ENCODE results near the gene PCYT2.

PCYT2 gene

DNA sequence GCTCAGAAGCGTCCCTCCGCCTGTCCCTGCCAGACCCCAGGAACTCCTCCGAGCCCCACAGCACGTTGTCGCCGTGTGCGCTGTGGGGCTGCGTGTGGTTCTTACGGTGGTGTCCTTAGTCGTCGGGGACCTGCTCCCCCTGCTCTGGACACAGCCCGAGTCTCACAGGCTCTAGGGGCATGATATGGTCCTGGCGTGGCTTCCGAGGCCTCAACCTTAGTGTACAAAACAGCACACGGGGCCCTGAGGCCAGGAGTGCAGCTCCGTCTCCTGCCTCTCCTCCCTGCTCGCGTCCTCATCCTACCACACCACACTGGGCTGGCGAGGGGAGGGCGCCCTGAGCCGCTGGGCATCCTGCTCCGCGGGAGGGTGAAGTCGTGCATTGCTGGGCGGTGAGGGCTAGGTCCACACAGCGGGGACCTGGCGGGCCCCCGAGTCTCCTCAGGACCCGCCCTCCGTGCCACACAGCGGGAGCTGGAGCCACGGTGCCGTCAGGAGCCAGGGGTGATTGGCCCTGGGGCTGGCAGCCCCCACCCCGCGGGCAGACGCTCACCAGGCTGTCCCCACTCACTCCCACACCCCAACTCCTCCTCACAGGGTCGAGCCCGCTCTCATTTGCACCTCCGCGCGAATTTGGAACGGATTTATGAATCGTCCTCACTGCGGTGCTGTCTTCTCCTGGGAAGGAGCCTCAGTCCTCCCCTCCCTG lies 17.5 kb upstream of the PCYT2 start:
- DNase-seq: no peak
- H3K27me3 ChIP-seq (replicated peaks): no peaks in the 10 kb centered on the region
- H3K36me3 ChIP-seq (replicated peaks): no peaks in the 10 kb centered on the region
- in situ Hi-C loops (cut with HindIII; ENCODE audit: low pct_ligation_motif_present, low sequenced_read_pairs): no loop called here
- no peak for TF ChIP-seq CTCF (IDR thresholded peaks at IDR 0.05; ENCODE audit: low read depth, low read length, missing control alignments)
- H3K4me3 ChIP-seq (ENCODE audit: low read depth, low read length): peak overlapping the region; percentile 79
- H3K27ac ChIP-seq: no peak overlapping the region

DNA sequence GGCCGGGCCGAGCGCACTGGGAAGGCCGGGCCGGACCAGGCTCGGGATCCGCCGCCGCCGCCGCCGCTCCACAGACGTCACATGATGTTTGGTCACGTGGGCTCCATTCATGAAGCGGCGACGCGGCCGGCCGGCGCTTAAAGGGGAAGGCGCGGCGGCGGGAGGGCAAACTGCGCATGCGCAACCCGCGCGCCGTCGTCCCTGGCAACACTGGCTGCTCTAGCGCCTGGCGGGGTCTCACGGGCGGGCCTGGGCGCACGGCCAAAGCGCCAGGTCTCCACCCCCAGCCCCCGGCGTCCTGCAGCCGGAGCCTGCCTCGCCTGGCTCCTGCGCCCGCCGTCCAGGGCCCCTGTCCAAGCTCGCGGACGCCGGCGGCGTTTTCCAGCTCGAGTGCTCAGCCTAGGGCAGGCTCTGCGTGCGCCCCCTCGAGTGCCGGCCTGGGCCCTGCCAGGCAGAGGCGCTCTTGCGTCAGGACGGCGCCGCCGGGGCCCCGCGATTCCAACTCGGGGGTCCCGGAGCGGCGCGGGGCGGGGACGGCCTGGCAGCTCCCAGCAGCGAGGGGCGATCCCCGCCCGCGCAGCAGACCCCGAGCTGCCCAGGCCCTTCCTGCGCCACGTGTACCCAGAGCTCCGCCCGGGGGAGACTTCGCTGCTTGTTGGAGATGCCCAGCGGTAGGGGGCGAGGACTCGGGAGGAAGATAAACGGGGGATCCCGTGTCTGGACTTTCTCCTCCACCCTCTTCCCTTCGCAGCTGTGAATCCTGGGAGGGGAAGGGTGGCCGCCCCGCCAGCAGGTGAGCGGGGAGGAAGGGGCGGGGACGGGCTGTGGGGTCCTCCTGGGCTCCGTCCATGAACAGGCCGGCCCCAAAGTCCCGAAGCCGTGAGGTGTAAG lies 16.7 kb upstream of the PCYT2 start, which contains the start of gene MAFG:
MAFG (minus strand) TSS at position 83 of the 891 bp plus-strand sequence. CDS start 4,550 bp downstream, outside the sequence.
- no peaks in the 10 kb centered on the region for H3K36me3 ChIP-seq (replicated peaks)

GRCh38 chr17:81927152-81927652 lies 16.0 kb upstream of the PCYT2 start:
- Histone ChIP-seq H3K27ac (peak overlapping the region; percentile 90), H3K36me3 (replicated peaks) (peaks cover 3% of the 10 kb centered on the region), H3K27me3 (replicated peaks) (no peaks in the 10 kb centered on the region), H3K4me3 (ENCODE audit: low read depth, low read length) (peak overlapping the region; percentile 79)
- in situ Hi-C loops (cut with HindIII; ENCODE audit: low pct_ligation_motif_present, low sequenced_read_pairs): no loop called here
- no peak for DNase-seq
- TF ChIP-seq CTCF (IDR thresholded peaks at IDR 0.05; ENCODE audit: low read depth, low read length, missing control alignments): no peak

More for the DNA sequence above, 16.7 kb upstream of the PCYT2 start, which contains the start of gene MAFG:
- DNase-seq: peak; percentile 85
- TF ChIP-seq CTCF (IDR thresholded peaks at IDR 0.05; ENCODE audit: low read depth, low read length, missing control alignments): peak; percentile 37
- in situ Hi-C loops (cut with HindIII; ENCODE audit: low pct_ligation_motif_present, low sequenced_read_pairs): no loop called here
- Histone ChIP-seq H3K27ac (peak within 1 kb of the TSS; percentile 90), H3K4me3 (ENCODE audit: low read depth, low read length) (peak within 1 kb of the TSS; percentile 79), H3K27me3 (replicated peaks) (no peaks in the 10 kb centered on the region)

DNA sequence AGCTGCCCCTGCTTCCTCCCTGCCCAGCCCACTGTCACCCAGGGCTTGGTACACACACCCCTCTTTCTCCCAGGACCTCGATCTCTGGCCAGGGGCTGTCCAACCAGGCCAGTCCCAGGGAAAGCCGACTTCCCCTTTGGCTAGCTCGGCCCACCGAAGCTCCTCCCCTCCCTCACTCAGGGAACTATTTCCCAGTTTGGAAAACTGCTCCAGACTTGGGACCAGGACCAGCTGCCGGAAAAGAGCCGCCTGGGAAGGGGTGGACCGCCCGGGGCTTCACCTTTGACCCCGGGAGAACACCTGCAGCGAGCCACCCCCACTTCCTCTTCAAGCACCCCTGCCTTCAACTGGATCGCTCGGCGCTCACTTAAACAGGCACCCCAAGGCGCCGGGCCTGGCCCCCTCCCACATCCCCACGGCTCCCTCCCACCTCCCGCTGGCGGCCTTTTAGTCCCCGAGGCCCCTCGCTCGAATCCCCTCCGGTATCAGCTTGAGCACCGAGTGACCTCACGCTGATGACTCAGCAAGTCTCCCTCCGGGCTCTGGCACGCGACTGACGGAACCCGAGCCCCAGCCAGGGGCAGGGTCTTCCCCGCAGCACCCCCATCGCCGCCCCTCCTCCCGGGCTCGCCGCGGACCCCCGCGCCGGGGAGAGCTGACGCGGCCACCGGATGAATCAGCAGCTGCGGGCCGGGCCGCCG lies 15.4 kb upstream of the PCYT2 start:
- in situ Hi-C loops (cut with HindIII; ENCODE audit: low pct_ligation_motif_present, low sequenced_read_pairs): no loop called here
- peak overlapping the region; percentile 79 for H3K4me3 ChIP-seq (ENCODE audit: low read depth, low read length)
- H3K36me3 ChIP-seq (replicated peaks): peaks cover 8% of the 10 kb centered on the region
- peak overlapping the region; percentile 90 for H3K27ac ChIP-seq
- DNase-seq: peak; percentile 53
- H3K27me3 ChIP-seq (replicated peaks): no peaks in the 10 kb centered on the region
- no peak for TF ChIP-seq CTCF (IDR thresholded peaks at IDR 0.05; ENCODE audit: low read depth, low read length, missing control alignments)

DNA sequence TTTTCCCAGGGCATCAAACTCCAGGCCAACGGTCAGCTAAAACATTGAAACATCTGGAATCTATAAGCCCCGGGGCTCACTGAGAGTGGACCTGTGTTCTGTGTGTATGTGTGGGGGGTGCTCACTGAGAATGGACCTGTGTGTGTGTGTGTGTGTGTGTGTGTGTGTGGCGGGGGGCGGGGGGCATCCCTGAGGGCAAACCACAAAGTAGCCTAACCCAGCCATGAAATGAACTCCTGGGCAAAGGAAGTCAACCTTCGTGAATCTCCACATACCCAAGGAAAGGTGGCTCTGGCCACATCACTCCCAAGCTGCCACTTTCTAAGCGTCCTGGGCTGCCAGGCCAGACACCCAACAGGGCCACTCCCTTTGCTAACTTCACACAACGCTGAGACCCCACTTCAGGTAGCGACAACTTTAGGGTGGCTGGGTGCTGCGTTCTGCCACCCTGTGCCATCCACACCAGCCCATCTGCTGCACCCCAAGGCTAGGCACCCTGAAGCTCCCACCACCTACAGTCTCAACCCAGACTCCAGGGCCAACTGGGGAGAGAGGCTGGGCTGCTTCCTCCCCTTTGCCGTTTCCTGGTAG lies 14.8 kb upstream of the PCYT2 start:
- DNase-seq: no peak
- Histone ChIP-seq H3K27me3 (replicated peaks) (no peaks in the 10 kb centered on the region), H3K36me3 (replicated peaks) (peaks cover 11% of the 10 kb centered on the region), H3K4me3 (ENCODE audit: low read depth, low read length) (peak overlapping the region; percentile 79), H3K27ac (peak overlapping the region; percentile 90)
- in situ Hi-C loops (cut with HindIII; ENCODE audit: low pct_ligation_motif_present, low sequenced_read_pairs): no loop called here
- no peak for TF ChIP-seq CTCF (IDR thresholded peaks at IDR 0.05; ENCODE audit: low read depth, low read length, missing control alignments)
